H7 (cell line): ENCODE results near the gene PCBD1. TPM values are rescaled to one million over a fixed set of nuclear protein-coding genes. Genes with fewer than 3 reads are reported as not detected.
"Not testable (repeated sequence)": the region's sequence is repeated elsewhere in the genome, so short reads cannot be mapped to it uniquely, and the experiment has no call there.

ENCODE experiments used
- DNase-seq: peaks from one replicate; pipeline ENCODE4 v3.0.0; 2012
- H3K27me3 ChIP-seq: 2 replicates; pipeline ENCODE4 v1.6.0; 2011; ENCODE audit warnings: mild to moderate bottlenecking, low read length; ENCODE audit not compliant: control insufficient read depth, insufficient read depth
- H3K36me3 ChIP-seq: replicated peaks from 2 replicates; pipeline ENCODE4 v1.5.1; 2011; ENCODE audit warnings: low read length; ENCODE audit not compliant: control insufficient read depth, insufficient read depth
- H3K4me3 ChIP-seq: 2 replicates; pipeline ENCODE4 v1.5.1; 2011; ENCODE audit warnings: low read depth, mild to moderate bottlenecking, control low read depth, low read length, moderate library complexity; ENCODE audit not compliant: insufficient read depth
- total RNA-seq: library from RNA; depleted of rRNA; stranded (reverse); fragments of >200 nt; shearing (Covaris generic); gene quantifications from 2 replicates; pipeline ENCODE4 v1.2.3, GENCODE V29; 2014

The PCBD1 gene
- total RNA-seq, 1 experiment from 2014 or later = 51.1 TPM

GRCh38 chr10:70925377-70926225 is 37.2 kb upstream of the PCBD1 start:
- Histone ChIP-seq H3K36me3 (no peaks in the 10 kb centered on the region), H3K4me3 (no peak overlapping the region), H3K27me3 (no peaks in the 10 kb centered on the region; the same call in 1 of the 2 replicates)
- peak; percentile 98 for DNase-seq

- H3K4me3 ChIP-seq = no peak overlapping the region
- H3K27me3 ChIP-seq = no peaks in the 10 kb centered on the region
- H3K36me3 ChIP-seq = no peaks in the 10 kb centered on the region
- DNase-seq = no peak
Observed at GRCh38 chr10:70923696-70924095, 35.3 kb upstream of the PCBD1 start.

- DNase-seq = no peak
- no peak overlapping the region for H3K4me3 ChIP-seq
- no peaks in the 10 kb centered on the region for H3K36me3 ChIP-seq
- H3K27me3 ChIP-seq = no peaks in the 10 kb centered on the region
Observed at GRCh38 chr10:70921285-70921684, 32.9 kb upstream of the PCBD1 start.

GRCh38 chr10:70920519-70920918 is 32.2 kb upstream of the PCBD1 start:
- Histone ChIP-seq H3K27me3 (no peaks in the 10 kb centered on the region), H3K4me3 (no peak overlapping the region), H3K36me3 (no peaks in the 10 kb centered on the region)
- DNase-seq = no peak

- not testable (repeated sequence) for H3K36me3 ChIP-seq, H3K27me3 ChIP-seq, DNase-seq, H3K4me3 ChIP-seq
Observed at GRCh38 chr10:70919906-70920305, 31.5 kb upstream of the PCBD1 start.

- Histone ChIP-seq H3K27me3 (no peaks in the 10 kb centered on the region), H3K4me3 (no peak overlapping the region), H3K36me3 (no peaks in the 10 kb centered on the region)
- DNase-seq = peak; percentile 67
Observed at GRCh38 chr10:70918851-70919530, 30.6 kb upstream of the PCBD1 start.

- no peaks in the 10 kb centered on the region for H3K36me3 ChIP-seq
- no peak overlapping the region for H3K4me3 ChIP-seq
- H3K27me3 ChIP-seq = no peaks in the 10 kb centered on the region
- no peak for DNase-seq
Observed at GRCh38 chr10:70917635-70918034, 29.3 kb upstream of the PCBD1 start.

GRCh38 chr10:70917226-70917625 is 28.9 kb upstream of the PCBD1 start:
- DNase-seq = no peak
- Histone ChIP-seq H3K4me3 (no peak overlapping the region), H3K36me3 (no peaks in the 10 kb centered on the region), H3K27me3 (no peaks in the 10 kb centered on the region)

GRCh38 chr10:70916241-70916640 is 27.9 kb upstream of the PCBD1 start:
- no peak for DNase-seq
- Histone ChIP-seq H3K36me3 (no peaks in the 10 kb centered on the region), H3K4me3 (no peak overlapping the region), H3K27me3 (no peaks in the 10 kb centered on the region)

- no peaks in the 10 kb centered on the region for H3K27me3 ChIP-seq
- H3K4me3 ChIP-seq = no peak overlapping the region
- H3K36me3 ChIP-seq = no peaks in the 10 kb centered on the region
- DNase-seq = no peak
Observed at GRCh38 chr10:70915806-70916205, 27.4 kb upstream of the PCBD1 start.

- no peaks in the 10 kb centered on the region for H3K27me3 ChIP-seq
- no peak for DNase-seq
- H3K36me3 ChIP-seq = no peaks in the 10 kb centered on the region
- no peak overlapping the region for H3K4me3 ChIP-seq
Observed at GRCh38 chr10:70915206-70915605, 26.8 kb upstream of the PCBD1 start.

- H3K27me3 ChIP-seq = no peaks in the 10 kb centered on the region
- no peaks in the 10 kb centered on the region for H3K36me3 ChIP-seq
- no peak for DNase-seq
- H3K4me3 ChIP-seq = no peak overlapping the region
Observed at GRCh38 chr10:70914316-70914864, 26.0 kb upstream of the PCBD1 start.

GRCh38 chr10:70913893-70914240 is 25.5 kb upstream of the PCBD1 start:
- H3K27me3 ChIP-seq = no peaks in the 10 kb centered on the region
- no peak overlapping the region for H3K4me3 ChIP-seq
- DNase-seq = no peak
- no peaks in the 10 kb centered on the region for H3K36me3 ChIP-seq

- no peak for DNase-seq
- Histone ChIP-seq H3K4me3 (no peak overlapping the region), H3K27me3 (no peaks in the 10 kb centered on the region), H3K36me3 (no peaks in the 10 kb centered on the region)
Observed at GRCh38 chr10:70913191-70913892, 25.0 kb upstream of the PCBD1 start.
